Mucosa of stomach (tissue), 1 donor: Measurements from ENCODE around the gene TRAK1.

ENCODE experiments used
- H3K27me3 ChIP-seq: one replicate; pipeline ENCODE4 v1.7.0; 2013; ENCODE audit warnings: mild to moderate bottlenecking, low read length; ENCODE audit not compliant: control insufficient read depth, insufficient read depth
- H3K36me3 ChIP-seq: one replicate; pipeline ENCODE4 v1.7.0; 2013; ENCODE audit warnings: low read length; ENCODE audit not compliant: control insufficient read depth, insufficient read depth
- H3K4me1 ChIP-seq: one replicate; pipeline ENCODE4 v1.7.0; 2013; ENCODE audit warnings: mild to moderate bottlenecking, low read length; ENCODE audit not compliant: control insufficient read depth, insufficient read depth
- H3K4me3 ChIP-seq: one replicate; pipeline ENCODE4 v1.7.0; 2013; ENCODE audit warnings: low read length
- H3K9ac ChIP-seq: one replicate; pipeline ENCODE4 v1.7.0; 2013; ENCODE audit warnings: mild to moderate bottlenecking, low read length, moderate library complexity
- H3K9me3 ChIP-seq: one replicate; pipeline ENCODE4 v1.7.0; 2013; ENCODE audit warnings: mild to moderate bottlenecking, low read length, moderate library complexity; ENCODE audit not compliant: control insufficient read depth
- donor health status: Pancreatic carcinoma.

The TRAK1 gene

GRCh38 chr3:42265059-42265991 is 174.2 kb downstream of the TRAK1 start:
- peaks cover 27% of the 10 kb centered on the region for H3K4me1 ChIP-seq
- no peaks in the 10 kb centered on the region for H3K36me3 ChIP-seq
- no peak overlapping the region for H3K4me3 ChIP-seq
- no peak overlapping the region for H3K9ac ChIP-seq
- H3K9me3 ChIP-seq = no peaks in the 10 kb centered on the region
- peaks cover 73% of the 10 kb centered on the region for H3K27me3 ChIP-seq

- Histone ChIP-seq H3K36me3 (no peaks in the 10 kb centered on the region), H3K4me1 (peaks cover 27% of the 10 kb centered on the region), H3K4me3 (no peak within 1 kb of the TSS), H3K27me3 (peaks cover 70% of the 10 kb centered on the region), H3K9ac (no peak within 1 kb of the TSS), H3K9me3 (no peaks in the 10 kb centered on the region)
These were observed 174.9 kb downstream of the TRAK1 start, which contains the start of gene CCK for GRCh38 chr3:42266085-42266484. TSS of gene CCK (minus strand) at chr3:42266185. CDS start at chr3:42263630, 2,555 bp downstream.

GRCh38 chr3:42267878-42268277 is 176.7 kb downstream of the TRAK1 start:
- H3K27me3 ChIP-seq = peaks cover 55% of the 10 kb centered on the region
- H3K4me1 ChIP-seq = peaks cover 26% of the 10 kb centered on the region
- H3K36me3 ChIP-seq = no peaks in the 10 kb centered on the region
- no peaks in the 10 kb centered on the region for H3K9me3 ChIP-seq
- no peak overlapping the region for H3K9ac ChIP-seq
- no peak overlapping the region for H3K4me3 ChIP-seq

- H3K36me3 ChIP-seq = no peaks in the 10 kb centered on the region
- H3K27me3 ChIP-seq = peaks cover 37% of the 10 kb centered on the region
- peaks cover 9% of the 10 kb centered on the region for H3K4me1 ChIP-seq
- no peak overlapping the region for H3K9ac ChIP-seq
- H3K4me3 ChIP-seq = no peak overlapping the region
- no peaks in the 10 kb centered on the region for H3K9me3 ChIP-seq
These were observed 178.5 kb downstream of the TRAK1 start for GRCh38 chr3:42269647-42270046.

GRCh38 chr3:42270561-42270960 is 179.4 kb downstream of the TRAK1 start:
- Histone ChIP-seq H3K9ac (no peak overlapping the region), H3K4me3 (no peak overlapping the region), H3K4me1 (peaks cover under 1% of the 10 kb centered on the region), H3K36me3 (no peaks in the 10 kb centered on the region), H3K9me3 (no peaks in the 10 kb centered on the region), H3K27me3 (peaks cover 28% of the 10 kb centered on the region)

- Histone ChIP-seq H3K9ac (no peak overlapping the region), H3K9me3 (no peaks in the 10 kb centered on the region), H3K4me1 (no peaks in the 10 kb centered on the region), H3K4me3 (no peak overlapping the region), H3K36me3 (no peaks in the 10 kb centered on the region), H3K27me3 (peaks cover 20% of the 10 kb centered on the region)
These were observed 180.6 kb downstream of the TRAK1 start for GRCh38 chr3:42271786-42272185.

- H3K4me3 ChIP-seq = no peak overlapping the region
- H3K27me3 ChIP-seq = peaks cover 15% of the 10 kb centered on the region
- H3K36me3 ChIP-seq = no peaks in the 10 kb centered on the region
- H3K9me3 ChIP-seq = no peaks in the 10 kb centered on the region
- H3K9ac ChIP-seq = no peak overlapping the region
- no peaks in the 10 kb centered on the region for H3K4me1 ChIP-seq
These were observed 182.2 kb downstream of the TRAK1 start for GRCh38 chr3:42273361-42273760.

- H3K27me3 ChIP-seq = peaks cover 9% of the 10 kb centered on the region
- no peak overlapping the region for H3K9ac ChIP-seq
- no peaks in the 10 kb centered on the region for H3K4me1 ChIP-seq
- H3K36me3 ChIP-seq = no peaks in the 10 kb centered on the region
- no peak overlapping the region for H3K4me3 ChIP-seq
- H3K9me3 ChIP-seq = no peaks in the 10 kb centered on the region
These were observed 183.1 kb downstream of the TRAK1 start for GRCh38 chr3:42274266-42274665.

- Histone ChIP-seq H3K4me3 (no peak overlapping the region), H3K9ac (no peak overlapping the region), H3K9me3 (no peaks in the 10 kb centered on the region), H3K36me3 (no peaks in the 10 kb centered on the region), H3K4me1 (no peaks in the 10 kb centered on the region), H3K27me3 (peaks cover 8% of the 10 kb centered on the region)
These were observed 184.1 kb downstream of the TRAK1 start for GRCh38 chr3:42275217-42275616.
